ENCODE results near the gene TIMM23. TPM values are rescaled to one million over a fixed set of nuclear protein-coding genes. Genes with fewer than 3 reads are reported as not detected.
A peak's percentile ranks its signal among the peaks of the same experiment; 100 is the strongest.

Gene TIMM23
- total RNA-seq, 1 donor: 62.6 TPM

- Histone ChIP-seq H3K27ac (ENCODE audit: low read depth, low read length) (peak overlapping the region; percentile 13), H3K79me2 (ENCODE audit: insufficient read depth, low read length) (peaks cover 11% of the 10 kb centered on the region), H3K27me3 (ENCODE audit: insufficient read depth, low read length) (no peaks in the 10 kb centered on the region), H3K4me2 (ENCODE audit: insufficient read depth, low read length) (no peak overlapping the region), H3K4me1 (ENCODE audit: insufficient read depth, low read length) (peaks cover 24% of the 10 kb centered on the region), H3K36me3 (ENCODE audit: insufficient read depth, low read length) (peaks cover 77% of the 10 kb centered on the region), H3K4me3 (ENCODE audit: insufficient read depth, low read length) (no peak overlapping the region), H3K9me3 (ENCODE audit: low read depth, low read length) (no peaks in the 10 kb centered on the region), H2AFZ (ENCODE audit: low read length) (no peak overlapping the region), H4K20me1 (ENCODE audit: insufficient read depth, low read length) (peaks cover 18% of the 10 kb centered on the region)
- peak; percentile 26 for DNase-seq (ENCODE audit: insufficient read length, low spot score, missing footprints)
- no peak for TF ChIP-seq CTCF (IDR thresholded peaks at IDR 0.05; ENCODE audit: extremely low read depth, low read depth, low read length)
These were observed 30.8 kb downstream of the TIMM23 start for GRCh38 chr10:46002916-46003693.

DNA sequence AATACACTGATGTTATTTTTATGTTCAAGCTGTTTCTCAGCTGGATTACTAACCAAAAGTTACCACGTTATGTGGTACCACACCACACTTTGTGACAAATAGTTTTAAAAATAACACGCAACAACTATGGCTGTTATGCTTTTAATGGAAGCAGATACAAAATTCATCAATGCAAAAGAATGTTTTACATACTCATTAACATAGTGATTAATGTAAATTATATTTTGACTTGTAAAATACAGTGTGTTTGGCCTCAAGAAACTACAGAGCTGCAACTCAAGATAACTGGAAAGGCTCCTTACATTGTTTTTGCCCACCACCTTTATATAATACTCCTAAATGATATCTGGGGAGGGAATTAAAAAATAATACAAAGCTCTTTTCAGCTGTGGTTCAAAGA lies 32.7 kb downstream of the TIMM23 start:
- Histone ChIP-seq H3K4me1 (ENCODE audit: insufficient read depth, low read length) (peaks cover 24% of the 10 kb centered on the region), H4K20me1 (ENCODE audit: insufficient read depth, low read length) (peaks cover 25% of the 10 kb centered on the region), H3K9me3 (ENCODE audit: low read depth, low read length) (no peaks in the 10 kb centered on the region), H3K4me3 (ENCODE audit: insufficient read depth, low read length) (no peak overlapping the region), H3K27ac (ENCODE audit: low read depth, low read length) (no peak overlapping the region), H2AFZ (ENCODE audit: low read length) (no peak overlapping the region), H3K27me3 (ENCODE audit: insufficient read depth, low read length) (no peaks in the 10 kb centered on the region), H3K4me2 (ENCODE audit: insufficient read depth, low read length) (no peak overlapping the region), H3K79me2 (ENCODE audit: insufficient read depth, low read length) (peaks cover 16% of the 10 kb centered on the region), H3K36me3 (ENCODE audit: insufficient read depth, low read length) (peaks cover 91% of the 10 kb centered on the region)
- DNase-seq (ENCODE audit: insufficient read length, low spot score, missing footprints): no peak
- no peak for TF ChIP-seq CTCF (IDR thresholded peaks at IDR 0.05; ENCODE audit: extremely low read depth, low read depth, low read length)

GRCh38 chr10:46005383-46005782 lies 33.1 kb downstream of the TIMM23 start:
- peak overlapping the region; percentile 26 for H3K27ac ChIP-seq (ENCODE audit: low read depth, low read length)
- H3K4me1 ChIP-seq (ENCODE audit: insufficient read depth, low read length): peaks cover 24% of the 10 kb centered on the region
- peaks cover 94% of the 10 kb centered on the region for H3K36me3 ChIP-seq (ENCODE audit: insufficient read depth, low read length)
- H3K9me3 ChIP-seq (ENCODE audit: low read depth, low read length): no peaks in the 10 kb centered on the region
- H3K79me2 ChIP-seq (ENCODE audit: insufficient read depth, low read length): peaks cover 16% of the 10 kb centered on the region
- DNase-seq (ENCODE audit: insufficient read length, low spot score, missing footprints): no peak
- peaks cover 25% of the 10 kb centered on the region for H4K20me1 ChIP-seq (ENCODE audit: insufficient read depth, low read length)
- H3K4me3 ChIP-seq (ENCODE audit: insufficient read depth, low read length): no peak overlapping the region
- no peak for TF ChIP-seq CTCF (IDR thresholded peaks at IDR 0.05; ENCODE audit: extremely low read depth, low read depth, low read length)
- H2AFZ ChIP-seq (ENCODE audit: low read length): no peak overlapping the region
- H3K4me2 ChIP-seq (ENCODE audit: insufficient read depth, low read length): no peak overlapping the region
- no peaks in the 10 kb centered on the region for H3K27me3 ChIP-seq (ENCODE audit: insufficient read depth, low read length)

- no peak for TF ChIP-seq CTCF (IDR thresholded peaks at IDR 0.05; ENCODE audit: extremely low read depth, low read depth, low read length)
- Histone ChIP-seq H3K4me3 (ENCODE audit: insufficient read depth, low read length) (no peak overlapping the region), H3K4me1 (ENCODE audit: insufficient read depth, low read length) (peaks cover 24% of the 10 kb centered on the region), H4K20me1 (ENCODE audit: insufficient read depth, low read length) (peaks cover 25% of the 10 kb centered on the region), H3K79me2 (ENCODE audit: insufficient read depth, low read length) (peaks cover 16% of the 10 kb centered on the region), H3K27ac (ENCODE audit: low read depth, low read length) (peak overlapping the region; percentile 53), H3K36me3 (ENCODE audit: insufficient read depth, low read length) (peaks cover 92% of the 10 kb centered on the region), H3K4me2 (ENCODE audit: insufficient read depth, low read length) (no peak overlapping the region), H3K27me3 (ENCODE audit: insufficient read depth, low read length) (no peaks in the 10 kb centered on the region), H2AFZ (ENCODE audit: low read length) (no peak overlapping the region), H3K9me3 (ENCODE audit: low read depth, low read length) (no peaks in the 10 kb centered on the region)
- peak; percentile 68 for DNase-seq (ENCODE audit: insufficient read length, low spot score, missing footprints)
These were observed 33.9 kb downstream of the TIMM23 start for GRCh38 chr10:46006219-46006618.

Data from osteoblast (primary cell).